Measurements from ENCODE around the gene SRSF9. TPM values are rescaled to one million over a fixed set of nuclear protein-coding genes. Genes with fewer than 3 reads are reported as not detected.

SRSF9 gene
- total and polyA plus RNA-seq, 2 donors (not counting 1 experiment from before 2014, with no cell fraction given) = 96.3 to 157 TPM

DNA sequence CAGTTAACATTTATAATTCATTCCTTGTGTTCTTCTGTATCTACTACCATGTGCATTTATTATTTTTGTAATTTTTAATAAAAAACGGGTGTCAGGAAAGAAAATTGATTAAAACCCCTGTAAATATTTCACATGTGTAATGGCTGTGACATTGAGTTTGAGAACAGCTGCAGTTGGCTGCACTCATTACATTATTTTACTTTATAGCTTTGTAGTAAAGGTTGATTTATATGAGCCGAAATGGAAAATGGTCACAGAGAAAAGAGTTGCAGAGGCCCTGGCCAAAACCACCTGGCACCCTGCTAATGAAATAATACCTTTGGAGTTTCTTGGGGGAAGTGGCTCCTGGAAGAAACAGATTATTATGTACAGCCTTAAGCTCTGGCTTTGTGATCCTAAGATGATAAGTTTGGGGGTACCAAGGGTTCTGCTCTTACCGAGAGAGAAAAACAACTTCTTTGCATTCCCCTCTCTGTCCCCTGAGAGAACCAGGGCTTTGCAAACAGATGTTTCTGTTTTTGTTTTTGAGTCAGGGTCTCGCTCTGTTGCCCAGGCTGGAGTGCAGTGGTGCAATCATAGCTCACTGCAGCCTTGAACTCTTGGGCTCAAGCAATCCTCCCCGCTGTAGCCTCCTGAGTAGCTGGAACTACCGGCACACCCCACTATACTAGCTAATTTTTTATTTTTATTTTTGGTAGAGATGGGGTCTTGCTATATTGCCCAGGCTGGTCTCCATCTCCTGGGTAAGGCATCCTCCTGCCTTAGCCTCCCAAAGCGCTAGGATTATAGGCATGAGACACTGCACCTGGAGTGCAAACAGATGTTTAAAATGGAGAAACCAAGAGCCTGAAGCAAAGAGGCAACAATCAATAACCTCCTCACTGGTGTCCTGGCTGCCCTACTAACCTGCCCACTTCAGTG, 16.7 kb upstream of the SRSF9 start:
- Histone ChIP-seq H3K79me2 (ENCODE audit: control insufficient read depth, insufficient read depth, low read length) (no peaks in the 10 kb centered on the region), H3K9ac (ENCODE audit: low read length) (no peak overlapping the region), H3K9me3 (ENCODE audit: control extremely low read depth in 1 of 3, control insufficient read depth in 2 of 3, insufficient read depth in 1 of 3, low read length in 2 of 3) (no peaks in the 10 kb centered on the region), H3K27ac (ENCODE audit: low read length in 2 of 2) (no peak overlapping the region), H3K4me2 (replicated peaks; ENCODE audit: low read depth, low read length, poor library complexity, severe bottlenecking) (no peak overlapping the region), H3K36me3 (replicated peaks in 1 of 2; ENCODE audit: control extremely low read depth in 1 of 2, control insufficient read depth in 1 of 2, extremely low read depth in 1 of 2, insufficient read depth in 2 of 2, low read length in 1 of 2) (no peaks in the 10 kb centered on the region), H3K4me3 (ENCODE audit: control extremely low read depth in 1 of 5, extremely low read depth in 1 of 5, insufficient read depth in 1 of 5, low read depth in 2 of 5, low read length in 4 of 5) (no peak overlapping the region), H2AFZ (ENCODE audit: insufficient read depth, low read depth, low read length, poor library complexity, severe bottlenecking) (no peak overlapping the region), H3K27me3 (replicated peaks in 1 of 4; ENCODE audit: control extremely low read depth in 1 of 4, control insufficient read depth in 3 of 4, insufficient read depth in 4 of 4, low read length in 3 of 4) (no peaks in the 10 kb centered on the region), H4K20me1 (ENCODE audit: control insufficient read depth, insufficient read depth, low read length, poor library complexity, severe bottlenecking) (no peaks in the 10 kb centered on the region), H3K4me1 (ENCODE audit: control insufficient read depth in 2 of 2, insufficient read depth in 2 of 2, low read length in 2 of 2) (no peaks in the 10 kb centered on the region)
- Mint-ChIP-seq H3K27me3 (no peaks in the 10 kb centered on the region), H3K4me1 (peaks cover 3% of the 10 kb centered on the region), H3K9me3 (ENCODE audit: insufficient read depth) (no peaks in the 10 kb centered on the region), H3K4me3 (no peak overlapping the region), H3K27ac (no peak overlapping the region)
- ChIA-PET POLR2A (interaction anchor here (0.6 kb wide), 1 partner anchor 26 kb away, joined by 8 read pairs; no protein-coding TSS in a partner anchor), CTCF (no interaction called here)
- ATAC-seq (ENCODE audit: low read depth) (no peak), DNase-seq (no peak)
- intact Hi-C loops (cut with micrococcal nuclease) = no loop called here
- TF ChIP-seq EZH2 (IDR thresholded peaks at IDR 0.05; ENCODE audit: borderline replicate concordance, insufficient read depth, low read depth, low read length, poor library complexity, severe bottlenecking) (no peak), CTCF (IDR thresholded peaks at IDR 0.05) (no peak)
- 67% methylated on average over 1 of the region's 7 CpGs for WGBS (ENCODE audit: insufficient coverage)

- CTCF ChIA-PET = interaction anchor here (0.7 to 1.2 kb wide), 2 partner anchors 16 to 44 kb away, joined by 3 to 4 read pairs; no protein-coding TSS in a partner anchor
- Mint-ChIP-seq H3K4me1 (peaks cover 3% of the 10 kb centered on the region), H3K27me3 (no peaks in the 10 kb centered on the region), H3K27ac (no peak overlapping the region), H3K4me3 (no peak overlapping the region), H3K9me3 (ENCODE audit: insufficient read depth) (no peaks in the 10 kb centered on the region)
- Histone ChIP-seq H3K9me3 (ENCODE audit: control extremely low read depth in 1 of 3, control insufficient read depth in 2 of 3, insufficient read depth in 1 of 3, low read length in 2 of 3) (no peaks in the 10 kb centered on the region), H3K79me2 (ENCODE audit: control insufficient read depth, insufficient read depth, low read length) (peaks cover 3% of the 10 kb centered on the region), H3K9ac (ENCODE audit: low read length) (no peak overlapping the region), H3K4me1 (ENCODE audit: control insufficient read depth in 2 of 2, insufficient read depth in 2 of 2, low read length in 2 of 2) (no peaks in the 10 kb centered on the region), H3K4me3 (ENCODE audit: control extremely low read depth in 1 of 5, extremely low read depth in 1 of 5, insufficient read depth in 1 of 5, low read depth in 2 of 5, low read length in 4 of 5) (no peak overlapping the region), H4K20me1 (ENCODE audit: control insufficient read depth, insufficient read depth, low read length, poor library complexity, severe bottlenecking) (no peaks in the 10 kb centered on the region), H3K27ac (ENCODE audit: low read length in 2 of 2) (no peak overlapping the region), H3K4me2 (replicated peaks; ENCODE audit: low read depth, low read length, poor library complexity, severe bottlenecking) (no peak overlapping the region), H3K27me3 (replicated peaks in 1 of 4; ENCODE audit: control extremely low read depth in 1 of 4, control insufficient read depth in 3 of 4, insufficient read depth in 4 of 4, low read length in 3 of 4) (no peaks in the 10 kb centered on the region), H3K36me3 (replicated peaks in 1 of 2; ENCODE audit: control extremely low read depth in 1 of 2, control insufficient read depth in 1 of 2, extremely low read depth in 1 of 2, insufficient read depth in 2 of 2, low read length in 1 of 2) (no peaks in the 10 kb centered on the region), H2AFZ (ENCODE audit: insufficient read depth, low read depth, low read length, poor library complexity, severe bottlenecking) (no peak overlapping the region)
- no peak for ATAC-seq (ENCODE audit: low read depth)
- intact Hi-C loops (cut with micrococcal nuclease) = no loop called here
- POLR2A ChIA-PET = no interaction called here
- no peak for DNase-seq
- WGBS (ENCODE audit: insufficient coverage) = 100% methylated on average over 1 of the region's 1 CpG
- TF ChIP-seq CTCF (IDR thresholded peaks at IDR 0.05) (no peak), EZH2 (IDR thresholded peaks at IDR 0.05; ENCODE audit: borderline replicate concordance, insufficient read depth, low read depth, low read length, poor library complexity, severe bottlenecking) (no peak)
Observed at GRCh38 chr12:120483621-120484020, 14.1 kb upstream of the SRSF9 start.
